22Rv1 (cell line): Measurements from ENCODE around the gene VEZT.

Experiments
- CTCF ChIP-seq: fragments of 450-650 bp; IDR thresholded peaks from 2 replicates; pipeline ENCODE4 v1.5.1; 2017; ENCODE audit warnings: mild to moderate bottlenecking
- ZFX ChIP-seq: fragments of 450-650 bp; IDR thresholded peaks from 2 replicates; pipeline ENCODE4 v1.6.1; 2017; ENCODE audit warnings: antibody characterized with exemption, borderline replicate concordance

GRCh38 chr12:95207407-95207806 lies 10.2 kb upstream of the VEZT start:
- TF ChIP-seq CTCF, result no peak
- no peak for TF ChIP-seq ZFX
